GM12874 (cell line): ENCODE measurements around the gene TUFT1.

Experiments used
- CTCF ChIP-seq: IDR thresholded peaks from 2 replicates; pipeline ENCODE4 v1.5.1; 2011; ENCODE audit warnings: low read depth, mild to moderate bottlenecking, control low read depth, low read length, moderate library complexity; ENCODE audit not compliant: insufficient read depth

Gene TUFT1

GRCh38 chr1:151509350-151510019, 30.6 kb upstream of the TUFT1 start:
- no peak for TF ChIP-seq CTCF

GRCh38 chr1:151510020-151510405, 30.1 kb upstream of the TUFT1 start:
- no peak for TF ChIP-seq CTCF

- no peak for TF ChIP-seq CTCF
Observed at GRCh38 chr1:151510614-151510956, 29.5 kb upstream of the TUFT1 start.

- TF ChIP-seq CTCF, result no peak
Observed at GRCh38 chr1:151510957-151511635, 29.0 kb upstream of the TUFT1 start, which contains the start of gene CGN. Gene CGN, plus strand, starts transcription at chr1:151511387. Its CDS starts 7,133 bp downstream, at chr1:151518520.

- no peak for TF ChIP-seq CTCF
Observed at GRCh38 chr1:151511636-151512215, 28.4 kb upstream of the TUFT1 start.

- TF ChIP-seq CTCF, result no peak
Observed at GRCh38 chr1:151512326-151512725, 27.8 kb upstream of the TUFT1 start.

GRCh38 chr1:151512801-151513625, 27.1 kb upstream of the TUFT1 start:
- TF ChIP-seq CTCF, result no peak
